ENCODE measurements around the gene TAF15.

TAF15 gene

DNA sequence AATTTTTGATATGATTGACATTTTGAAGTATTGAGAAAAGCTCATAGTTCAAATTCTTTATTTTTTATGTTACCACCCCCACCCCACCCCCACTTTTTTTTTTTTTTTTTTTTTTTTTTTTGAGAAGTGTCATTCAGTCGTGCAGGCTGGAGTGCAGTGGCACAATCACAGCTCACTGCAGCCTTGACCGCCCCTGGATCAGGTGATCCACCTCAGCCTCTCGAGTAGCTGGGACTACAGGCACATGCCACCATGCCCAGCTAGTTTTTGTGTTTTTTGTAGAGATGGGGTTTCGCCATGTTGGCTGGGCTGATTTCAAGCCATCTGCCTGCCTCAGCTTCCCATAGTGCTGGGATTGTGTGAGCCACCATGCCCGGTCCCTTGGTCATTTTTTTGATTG, 7.4 kb downstream of the TAF15 start:
- no peak for DNase-seq
- H3K4me1 Mint-ChIP-seq = peaks cover 15% of the 10 kb centered on the region
- H3K9me3 Mint-ChIP-seq = no peaks in the 10 kb centered on the region
- no peak overlapping the region for H3K27ac Mint-ChIP-seq
- H3K4me3 Mint-ChIP-seq = no peak overlapping the region
- H3K27me3 Mint-ChIP-seq (ENCODE audit: low read depth, poor library complexity) = no peaks in the 10 kb centered on the region
- peaks cover 71% of the 10 kb centered on the region for H3K36me3 Mint-ChIP-seq (ENCODE audit: low read depth)
- TF ChIP-seq, protein P1, sequence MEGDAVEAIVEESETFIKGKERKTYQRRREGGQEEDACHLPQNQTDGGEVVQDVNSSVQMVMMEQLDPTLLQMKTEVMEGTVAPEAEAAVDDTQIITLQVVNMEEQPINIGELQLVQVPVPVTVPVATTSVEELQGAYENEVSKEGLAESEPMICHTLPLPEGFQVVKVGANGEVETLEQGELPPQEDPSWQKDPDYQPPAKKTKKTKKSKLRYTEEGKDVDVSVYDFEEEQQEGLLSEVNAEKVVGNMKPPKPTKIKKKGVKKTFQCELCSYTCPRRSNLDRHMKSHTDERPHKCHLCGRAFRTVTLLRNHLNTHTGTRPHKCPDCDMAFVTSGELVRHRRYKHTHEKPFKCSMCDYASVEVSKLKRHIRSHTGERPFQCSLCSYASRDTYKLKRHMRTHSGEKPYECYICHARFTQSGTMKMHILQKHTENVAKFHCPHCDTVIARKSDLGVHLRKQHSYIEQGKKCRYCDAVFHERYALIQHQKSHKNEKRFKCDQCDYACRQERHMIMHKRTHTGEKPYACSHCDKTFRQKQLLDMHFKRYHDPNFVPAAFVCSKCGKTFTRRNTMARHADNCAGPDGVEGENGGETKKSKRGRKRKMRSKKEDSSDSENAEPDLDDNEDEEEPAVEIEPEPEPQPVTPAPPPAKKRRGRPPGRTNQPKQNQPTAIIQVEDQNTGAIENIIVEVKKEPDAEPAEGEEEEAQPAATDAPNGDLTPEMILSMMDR (IDR thresholded peaks at IDR 0.05) = no peak

DNA sequence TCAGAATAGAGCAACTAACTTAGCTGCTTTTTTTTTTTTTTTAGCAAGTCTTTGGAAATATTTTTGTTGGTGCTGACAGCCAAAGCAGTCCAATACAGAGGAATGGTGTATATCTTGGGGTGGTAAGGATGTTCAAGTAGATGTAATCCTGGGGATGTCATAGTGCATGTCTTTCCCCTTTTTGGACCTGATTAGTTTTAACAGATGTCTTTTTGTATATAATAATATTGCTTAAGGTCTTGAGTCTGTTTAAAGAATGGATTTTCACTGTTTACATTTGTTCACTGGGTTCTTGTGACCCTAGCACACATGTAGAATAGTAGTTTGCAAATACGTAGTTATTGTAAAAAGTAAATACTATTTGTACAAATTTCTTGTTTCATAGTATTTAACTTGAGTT, 7.9 kb downstream of the TAF15 start:
- Mint-ChIP-seq H3K27ac (no peak overlapping the region), H3K9me3 (no peaks in the 10 kb centered on the region), H3K36me3 (ENCODE audit: low read depth) (peaks cover 72% of the 10 kb centered on the region), H3K27me3 (ENCODE audit: low read depth, poor library complexity) (no peaks in the 10 kb centered on the region), H3K4me3 (no peak overlapping the region), H3K4me1 (peaks cover 12% of the 10 kb centered on the region)
- TF ChIP-seq, protein P1 (IDR thresholded peaks at IDR 0.05) = no peak
- DNase-seq = no peak

DNA sequence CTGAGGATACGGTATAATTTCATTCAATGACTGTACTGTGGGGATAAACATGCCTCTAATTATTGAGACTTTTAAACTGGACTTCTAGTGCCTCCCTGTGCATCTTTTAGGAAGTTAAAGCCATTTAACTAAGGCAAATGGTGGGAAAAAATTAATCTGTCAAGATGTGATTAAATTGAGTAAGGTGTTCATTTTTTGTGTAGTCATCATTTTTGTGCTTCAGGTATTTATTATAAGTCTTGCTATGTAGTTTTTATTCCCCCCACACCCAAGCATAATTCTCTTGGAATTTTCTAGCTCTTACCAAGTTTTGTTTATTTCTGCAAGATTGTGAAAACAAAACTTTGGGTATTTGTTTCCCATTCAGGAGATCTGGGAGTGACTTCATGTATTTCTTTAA, 10.2 kb downstream of the TAF15 start:
- no peaks in the 10 kb centered on the region for H3K9me3 Mint-ChIP-seq
- TF ChIP-seq, protein P1 (IDR thresholded peaks at IDR 0.05) = no peak
- no peak overlapping the region for H3K4me3 Mint-ChIP-seq
- no peak for DNase-seq
- H3K27ac Mint-ChIP-seq = no peak overlapping the region
- H3K27me3 Mint-ChIP-seq (ENCODE audit: low read depth, poor library complexity) = no peaks in the 10 kb centered on the region
- peaks cover 76% of the 10 kb centered on the region for H3K36me3 Mint-ChIP-seq (ENCODE audit: low read depth)
- no peaks in the 10 kb centered on the region for H3K4me1 Mint-ChIP-seq

DNA sequence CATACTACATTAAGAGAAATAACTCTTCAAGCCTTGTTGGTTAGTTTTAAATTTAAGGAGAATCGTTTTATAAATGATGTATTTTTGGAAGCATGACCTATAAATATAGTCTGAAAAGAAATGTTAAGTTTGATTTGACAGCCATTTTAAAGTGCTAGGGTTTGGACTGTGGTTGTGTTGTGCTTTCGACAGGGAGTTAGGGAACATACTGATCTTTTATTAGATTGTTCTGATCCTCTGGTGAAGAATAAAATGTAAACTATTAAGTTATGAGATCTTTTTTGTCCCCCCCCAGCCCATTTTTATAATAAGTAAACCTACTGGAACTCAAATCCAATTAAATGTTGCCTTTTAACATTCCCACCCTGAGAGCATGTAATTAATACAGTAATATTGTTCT, 12.0 kb downstream of the TAF15 start:
- H3K4me1 Mint-ChIP-seq = no peaks in the 10 kb centered on the region
- no peak overlapping the region for H3K4me3 Mint-ChIP-seq
- H3K9me3 Mint-ChIP-seq = no peaks in the 10 kb centered on the region
- peaks cover 86% of the 10 kb centered on the region for H3K36me3 Mint-ChIP-seq (ENCODE audit: low read depth)
- H3K27ac Mint-ChIP-seq = no peak overlapping the region
- DNase-seq = no peak
- no peaks in the 10 kb centered on the region for H3K27me3 Mint-ChIP-seq (ENCODE audit: low read depth, poor library complexity)
- TF ChIP-seq, protein P1 (IDR thresholded peaks at IDR 0.05) = no peak

DNA sequence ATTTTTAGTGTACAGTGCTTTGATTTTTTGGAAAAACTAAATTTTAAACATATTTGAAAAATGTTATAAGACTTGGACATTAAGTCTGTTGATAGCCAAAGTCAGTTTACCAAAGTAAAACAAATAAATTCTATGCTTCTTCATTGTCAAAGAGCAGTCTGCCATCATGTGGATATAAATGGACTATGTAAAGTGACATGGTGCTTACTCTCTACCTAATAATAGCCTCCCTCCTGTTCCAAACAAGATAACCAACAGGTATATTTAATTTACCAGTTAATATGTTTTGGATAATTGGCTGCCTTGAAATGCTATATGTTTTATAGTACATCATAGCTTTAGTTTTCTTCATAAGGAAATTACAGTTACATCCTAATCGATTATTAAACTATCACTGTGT, 15.9 kb downstream of the TAF15 start:
- Mint-ChIP-seq H3K4me1 (no peaks in the 10 kb centered on the region), H3K27ac (no peak overlapping the region), H3K36me3 (ENCODE audit: low read depth) (peaks cover 84% of the 10 kb centered on the region), H3K9me3 (no peaks in the 10 kb centered on the region), H3K27me3 (ENCODE audit: low read depth, poor library complexity) (no peaks in the 10 kb centered on the region), H3K4me3 (no peak overlapping the region)
- DNase-seq = no peak
- TF ChIP-seq, protein P1 (IDR thresholded peaks at IDR 0.05) = no peak

DNA sequence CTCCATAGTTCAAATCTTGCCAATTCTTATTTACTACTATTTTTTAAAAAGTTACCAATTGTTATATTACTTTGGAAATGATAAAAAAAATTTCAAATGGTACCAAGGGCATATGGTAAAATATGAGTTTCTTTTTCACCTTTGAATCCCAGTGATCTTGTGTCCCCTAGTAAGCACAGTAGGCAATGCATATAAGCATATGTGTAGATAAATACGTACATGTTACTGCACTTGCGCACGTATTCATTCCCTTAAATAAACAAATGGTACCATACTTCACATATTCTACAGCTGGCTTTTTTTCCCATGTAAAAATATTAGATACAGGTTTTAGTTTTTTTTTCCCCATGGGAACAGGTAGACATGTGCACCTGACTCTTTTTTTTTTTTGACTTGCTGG, 31.8 kb downstream of the TAF15 start:
- Mint-ChIP-seq H3K4me3 (no peak overlapping the region), H3K9me3 (no peaks in the 10 kb centered on the region), H3K27me3 (ENCODE audit: low read depth, poor library complexity) (peaks cover 3% of the 10 kb centered on the region), H3K27ac (no peak overlapping the region), H3K36me3 (ENCODE audit: low read depth) (peaks cover 72% of the 10 kb centered on the region), H3K4me1 (no peaks in the 10 kb centered on the region)
- no peak for DNase-seq
- TF ChIP-seq, protein P1 (IDR thresholded peaks at IDR 0.05) = no peak
